Measurements from ENCODE around the gene FZD7.

Gene FZD7

GRCh38 chr2:202050652-202051051 is 17.0 kb downstream of the FZD7 start:
- no peaks in the 10 kb centered on the region for H3K36me3 ChIP-seq (ENCODE audit: control insufficient read depth in 2 of 2, insufficient read depth in 2 of 2, low read length in 2 of 2)
- no peak overlapping the region for H3K27ac ChIP-seq (ENCODE audit: low read length)
- no peak overlapping the region for H3K9ac ChIP-seq (ENCODE audit: low read length in 2 of 2)
- peaks cover 9% of the 10 kb centered on the region for H3K4me1 ChIP-seq (ENCODE audit: control insufficient read depth, insufficient read depth, low read length)
- no peaks in the 10 kb centered on the region for H3K27me3 ChIP-seq (ENCODE audit: control insufficient read depth in 1 of 2, insufficient read depth in 2 of 2, low read length in 2 of 2)
- H3K4me3 ChIP-seq (ENCODE audit: low read length in 2 of 2) = no peak overlapping the region
- no peaks in the 10 kb centered on the region for H3K9me3 ChIP-seq (ENCODE audit: control insufficient read depth in 2 of 2, low read length in 2 of 2)

DNA sequence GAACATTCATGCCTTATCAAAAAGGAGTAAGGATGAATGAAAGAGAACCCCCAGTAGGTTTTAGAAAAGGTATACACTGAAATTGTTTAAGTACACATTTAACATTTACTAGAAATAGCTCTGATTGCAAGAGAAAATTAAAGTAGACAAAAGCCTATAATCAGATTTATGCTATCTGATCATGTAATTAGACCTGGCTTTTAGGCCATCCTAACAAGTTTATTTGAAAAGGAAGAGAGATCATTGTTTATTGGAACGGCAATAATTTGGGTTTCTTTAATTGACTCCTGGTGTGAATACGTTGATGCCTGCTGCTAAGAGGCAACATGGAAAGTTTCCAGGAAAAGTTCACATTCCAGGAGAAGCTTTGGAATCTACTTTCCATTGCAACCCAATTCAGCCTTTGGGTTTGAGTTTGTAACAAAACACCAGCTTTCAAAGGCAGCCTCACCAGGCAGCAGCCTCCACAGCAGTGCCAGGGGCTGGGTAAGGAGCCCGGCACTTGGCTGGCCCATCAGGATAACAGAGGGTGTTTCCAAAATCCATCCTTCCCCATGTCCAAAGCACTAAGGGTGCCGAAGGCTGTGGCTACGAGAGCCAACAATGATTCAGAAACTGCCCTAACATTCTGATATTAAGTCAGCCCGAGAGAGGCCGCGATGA is 18.0 kb downstream of the FZD7 start:
- H3K4me3 ChIP-seq (ENCODE audit: low read length in 2 of 2) = no peak overlapping the region
- H3K27me3 ChIP-seq (ENCODE audit: control insufficient read depth in 1 of 2, insufficient read depth in 2 of 2, low read length in 2 of 2) = no peaks in the 10 kb centered on the region
- no peaks in the 10 kb centered on the region for H3K9me3 ChIP-seq (ENCODE audit: control insufficient read depth in 2 of 2, low read length in 2 of 2)
- peaks cover 9% of the 10 kb centered on the region for H3K4me1 ChIP-seq (ENCODE audit: control insufficient read depth, insufficient read depth, low read length)
- H3K27ac ChIP-seq (ENCODE audit: low read length) = peak overlapping the region; percentile 59
- H3K9ac ChIP-seq (ENCODE audit: low read length in 2 of 2) = no peak overlapping the region
- no peaks in the 10 kb centered on the region for H3K36me3 ChIP-seq (ENCODE audit: control insufficient read depth in 2 of 2, insufficient read depth in 2 of 2, low read length in 2 of 2)

GRCh38 chr2:202052235-202052634 is 18.6 kb downstream of the FZD7 start:
- Histone ChIP-seq H3K9ac (ENCODE audit: low read length in 2 of 2) (no peak overlapping the region), H3K4me1 (ENCODE audit: control insufficient read depth, insufficient read depth, low read length) (peaks cover 9% of the 10 kb centered on the region), H3K4me3 (ENCODE audit: low read length in 2 of 2) (no peak overlapping the region), H3K9me3 (ENCODE audit: control insufficient read depth in 2 of 2, low read length in 2 of 2) (no peaks in the 10 kb centered on the region), H3K27me3 (ENCODE audit: control insufficient read depth in 1 of 2, insufficient read depth in 2 of 2, low read length in 2 of 2) (no peaks in the 10 kb centered on the region), H3K36me3 (ENCODE audit: control insufficient read depth in 2 of 2, insufficient read depth in 2 of 2, low read length in 2 of 2) (no peaks in the 10 kb centered on the region), H3K27ac (ENCODE audit: low read length) (peak overlapping the region; percentile 59)

DNA sequence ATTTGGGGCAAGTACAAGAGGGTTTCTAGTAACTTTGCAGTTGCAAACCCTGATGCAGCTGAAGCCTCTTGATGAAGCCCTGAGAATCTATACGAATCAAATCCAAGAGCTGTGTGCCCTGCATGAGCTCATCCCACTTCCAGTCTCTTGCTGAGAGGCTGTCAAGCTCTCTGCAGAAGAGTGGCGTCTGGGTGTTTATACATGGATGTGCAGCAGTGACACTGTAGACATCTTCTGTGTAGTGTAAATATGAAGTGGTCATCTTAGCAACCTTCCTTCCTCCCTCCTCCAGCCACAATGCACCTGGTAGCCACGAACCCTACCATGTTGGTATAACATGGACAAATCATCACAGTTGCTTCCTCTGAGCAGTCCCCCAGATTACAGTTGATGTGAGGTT is 21.0 kb downstream of the FZD7 start:
- no peak overlapping the region for H3K4me3 ChIP-seq (ENCODE audit: low read length in 2 of 2)
- H3K36me3 ChIP-seq (ENCODE audit: control insufficient read depth in 2 of 2, insufficient read depth in 2 of 2, low read length in 2 of 2) = no peaks in the 10 kb centered on the region
- no peak overlapping the region for H3K9ac ChIP-seq (ENCODE audit: low read length in 2 of 2)
- no peak overlapping the region for H3K27ac ChIP-seq (ENCODE audit: low read length)
- H3K9me3 ChIP-seq (ENCODE audit: control insufficient read depth in 2 of 2, low read length in 2 of 2) = no peaks in the 10 kb centered on the region
- peaks cover 9% of the 10 kb centered on the region for H3K4me1 ChIP-seq (ENCODE audit: control insufficient read depth, insufficient read depth, low read length)
- H3K27me3 ChIP-seq (ENCODE audit: control insufficient read depth in 1 of 2, insufficient read depth in 2 of 2, low read length in 2 of 2) = no peaks in the 10 kb centered on the region

DNA sequence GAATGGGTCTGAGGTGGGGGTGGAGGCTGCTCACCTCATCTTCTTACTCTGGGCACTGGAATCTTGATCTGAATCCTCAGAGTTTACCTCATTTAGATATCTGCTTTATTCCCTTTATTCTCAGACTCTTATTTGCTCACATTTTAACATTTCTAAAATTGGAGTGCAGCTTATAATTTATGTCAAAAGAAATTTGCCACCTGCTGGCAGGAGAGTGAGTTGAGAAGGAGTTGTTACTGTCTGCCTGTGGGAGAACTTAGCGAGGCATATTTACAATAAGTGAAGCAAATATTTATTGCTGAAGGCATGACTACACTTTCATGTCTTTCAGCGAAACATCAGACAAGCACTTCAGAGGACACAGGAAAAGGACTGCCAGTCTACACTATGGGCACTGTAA is 23.0 kb downstream of the FZD7 start:
- Histone ChIP-seq H3K27me3 (ENCODE audit: control insufficient read depth in 1 of 2, insufficient read depth in 2 of 2, low read length in 2 of 2) (no peaks in the 10 kb centered on the region), H3K9me3 (ENCODE audit: control insufficient read depth in 2 of 2, low read length in 2 of 2) (no peaks in the 10 kb centered on the region), H3K9ac (ENCODE audit: low read length in 2 of 2) (no peak overlapping the region), H3K4me3 (ENCODE audit: low read length in 2 of 2) (no peak overlapping the region), H3K27ac (ENCODE audit: low read length) (no peak overlapping the region), H3K4me1 (ENCODE audit: control insufficient read depth, insufficient read depth, low read length) (peaks cover 8% of the 10 kb centered on the region), H3K36me3 (ENCODE audit: control insufficient read depth in 2 of 2, insufficient read depth in 2 of 2, low read length in 2 of 2) (no peaks in the 10 kb centered on the region)

DNA sequence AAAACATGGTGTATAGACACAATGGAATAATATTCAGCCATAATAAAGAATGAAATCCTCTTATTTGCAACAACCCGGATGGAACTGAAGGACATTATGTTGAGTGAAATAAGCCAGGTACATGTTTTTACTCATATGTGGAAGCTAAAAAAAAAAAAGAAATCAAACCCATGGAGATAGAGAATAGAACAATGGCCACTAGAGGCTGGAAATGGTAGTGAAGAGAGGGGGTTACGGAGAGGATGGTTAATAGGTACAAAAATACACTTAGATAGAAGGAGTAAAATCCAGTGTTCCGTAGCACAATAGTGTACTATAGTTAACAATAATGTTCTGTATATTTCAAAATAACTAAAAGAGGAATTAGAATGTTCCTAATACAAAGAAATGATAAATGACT is 26.6 kb downstream of the FZD7 start:
- Histone ChIP-seq H3K27me3 (ENCODE audit: control insufficient read depth in 1 of 2, insufficient read depth in 2 of 2, low read length in 2 of 2) (no peaks in the 10 kb centered on the region), H3K9ac (ENCODE audit: low read length in 2 of 2) (no peak overlapping the region), H3K36me3 (ENCODE audit: control insufficient read depth in 2 of 2, insufficient read depth in 2 of 2, low read length in 2 of 2) (no peaks in the 10 kb centered on the region), H3K4me3 (ENCODE audit: low read length in 2 of 2) (no peak overlapping the region), H3K27ac (ENCODE audit: low read length) (no peak overlapping the region), H3K9me3 (ENCODE audit: control insufficient read depth in 2 of 2, low read length in 2 of 2) (no peaks in the 10 kb centered on the region), H3K4me1 (ENCODE audit: control insufficient read depth, insufficient read depth, low read length) (peaks cover 13% of the 10 kb centered on the region)

- Histone ChIP-seq H3K27ac (ENCODE audit: low read length) (no peak overlapping the region), H3K4me3 (ENCODE audit: low read length in 2 of 2) (no peak overlapping the region), H3K9me3 (ENCODE audit: control insufficient read depth in 2 of 2, low read length in 2 of 2) (no peaks in the 10 kb centered on the region), H3K4me1 (ENCODE audit: control insufficient read depth, insufficient read depth, low read length) (peaks cover 13% of the 10 kb centered on the region), H3K27me3 (ENCODE audit: control insufficient read depth in 1 of 2, insufficient read depth in 2 of 2, low read length in 2 of 2) (no peaks in the 10 kb centered on the region), H3K36me3 (ENCODE audit: control insufficient read depth in 2 of 2, insufficient read depth in 2 of 2, low read length in 2 of 2) (no peaks in the 10 kb centered on the region), H3K9ac (ENCODE audit: low read length in 2 of 2) (no peak overlapping the region)
Observed at GRCh38 chr2:202061695-202062094, 28.0 kb downstream of the FZD7 start.

DNA sequence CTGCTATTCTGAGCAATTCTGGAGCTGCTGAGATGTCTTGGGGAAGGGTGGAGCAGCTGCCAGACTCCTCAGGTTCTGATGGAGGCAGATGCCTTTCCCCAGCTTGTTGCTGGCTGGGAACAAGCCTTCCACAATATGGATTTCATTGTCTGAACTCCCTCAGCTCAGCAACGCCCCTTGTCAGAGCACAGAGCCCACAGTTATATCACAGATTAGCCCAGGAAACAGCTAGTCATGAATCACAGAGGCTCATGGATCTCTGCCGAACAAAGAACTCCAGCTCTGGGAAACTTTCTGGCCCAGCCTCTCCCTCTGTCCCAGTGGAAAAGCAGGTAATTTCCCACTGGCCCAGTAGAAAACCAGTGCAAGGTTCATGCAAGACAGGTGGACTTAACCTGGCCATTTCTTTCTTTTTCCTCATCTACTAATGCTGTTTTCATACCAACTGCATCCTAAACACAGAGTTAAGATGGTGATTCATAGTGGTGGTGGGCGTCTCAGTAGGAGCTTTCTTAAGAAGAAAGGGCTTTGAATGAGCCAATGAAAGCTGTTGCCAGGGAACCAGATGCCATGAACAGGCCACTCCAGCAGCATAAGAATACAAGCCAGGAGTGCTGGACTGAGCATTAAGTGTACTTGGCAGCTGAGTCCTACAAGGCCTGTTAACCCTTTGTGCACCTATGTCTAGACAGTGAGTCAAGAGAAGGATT is 30.7 kb downstream of the FZD7 start:
- Histone ChIP-seq H3K27ac (ENCODE audit: low read length) (peak overlapping the region; percentile 37), H3K4me3 (ENCODE audit: low read length in 2 of 2) (peak overlapping the region in 1 of 2 donors; percentile 22), H3K9ac (ENCODE audit: low read length in 2 of 2) (peak overlapping the region; percentile 23 to 36), H3K27me3 (ENCODE audit: control insufficient read depth in 1 of 2, insufficient read depth in 2 of 2, low read length in 2 of 2) (no peaks in the 10 kb centered on the region), H3K36me3 (ENCODE audit: control insufficient read depth in 2 of 2, insufficient read depth in 2 of 2, low read length in 2 of 2) (no peaks in the 10 kb centered on the region), H3K9me3 (ENCODE audit: control insufficient read depth in 2 of 2, low read length in 2 of 2) (no peaks in the 10 kb centered on the region), H3K4me1 (ENCODE audit: control insufficient read depth, insufficient read depth, low read length) (peaks cover 13% of the 10 kb centered on the region)

DNA sequence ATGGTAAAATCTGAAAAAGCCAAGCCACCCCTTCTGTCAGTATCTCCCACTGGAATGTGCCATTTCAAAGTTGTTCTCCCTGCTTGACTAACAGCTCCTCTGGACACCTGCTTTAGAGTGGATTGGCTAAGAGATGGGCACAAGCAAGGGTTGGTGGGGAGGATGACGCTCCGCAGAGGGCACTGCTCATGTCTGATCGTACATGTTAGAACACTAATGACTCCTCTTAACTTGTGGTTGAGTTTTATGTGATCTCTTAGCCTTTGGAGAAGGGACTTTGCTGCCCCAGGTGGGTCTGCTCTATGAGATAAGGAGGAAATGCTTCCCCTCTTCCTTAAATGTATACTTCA is 31.2 kb downstream of the FZD7 start:
- Histone ChIP-seq H3K27ac (ENCODE audit: low read length) (no peak overlapping the region), H3K36me3 (ENCODE audit: control insufficient read depth in 2 of 2, insufficient read depth in 2 of 2, low read length in 2 of 2) (no peaks in the 10 kb centered on the region), H3K9ac (ENCODE audit: low read length in 2 of 2) (no peak overlapping the region), H3K4me3 (ENCODE audit: low read length in 2 of 2) (no peak overlapping the region), H3K4me1 (ENCODE audit: control insufficient read depth, insufficient read depth, low read length) (peaks cover 13% of the 10 kb centered on the region), H3K27me3 (ENCODE audit: control insufficient read depth in 1 of 2, insufficient read depth in 2 of 2, low read length in 2 of 2) (no peaks in the 10 kb centered on the region), H3K9me3 (ENCODE audit: control insufficient read depth in 2 of 2, low read length in 2 of 2) (no peaks in the 10 kb centered on the region)

DNA sequence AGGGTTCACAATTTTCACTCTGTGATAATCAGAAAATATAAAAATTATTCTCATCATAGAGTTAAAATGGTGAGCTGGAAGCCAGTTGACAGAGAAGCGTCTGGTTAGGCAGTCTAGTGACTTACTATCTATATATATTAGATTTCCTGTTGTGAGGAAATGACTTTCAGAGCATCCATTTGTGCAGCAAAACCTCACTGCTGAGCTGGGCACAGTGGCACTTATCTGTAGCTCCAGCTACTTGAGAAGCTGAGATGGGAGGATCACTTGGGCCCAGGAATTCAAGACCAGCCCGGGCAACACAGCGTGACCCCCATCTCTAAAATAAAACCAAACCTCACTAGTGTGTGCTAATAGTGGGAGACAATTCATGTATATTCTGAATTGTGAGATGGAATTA is 32.2 kb downstream of the FZD7 start:
- Histone ChIP-seq H3K4me3 (ENCODE audit: low read length in 2 of 2) (no peak overlapping the region), H3K36me3 (ENCODE audit: control insufficient read depth in 2 of 2, insufficient read depth in 2 of 2, low read length in 2 of 2) (no peaks in the 10 kb centered on the region), H3K27ac (ENCODE audit: low read length) (no peak overlapping the region), H3K4me1 (ENCODE audit: control insufficient read depth, insufficient read depth, low read length) (peaks cover 13% of the 10 kb centered on the region), H3K9me3 (ENCODE audit: control insufficient read depth in 2 of 2, low read length in 2 of 2) (no peaks in the 10 kb centered on the region), H3K27me3 (ENCODE audit: control insufficient read depth in 1 of 2, insufficient read depth in 2 of 2, low read length in 2 of 2) (no peaks in the 10 kb centered on the region), H3K9ac (ENCODE audit: low read length in 2 of 2) (no peak overlapping the region)

GRCh38 chr2:202066875-202067274 is 33.2 kb downstream of the FZD7 start:
- Histone ChIP-seq H3K4me3 (ENCODE audit: low read length in 2 of 2) (no peak overlapping the region), H3K9ac (ENCODE audit: low read length in 2 of 2) (no peak overlapping the region), H3K4me1 (ENCODE audit: control insufficient read depth, insufficient read depth, low read length) (peaks cover 13% of the 10 kb centered on the region), H3K36me3 (ENCODE audit: control insufficient read depth in 2 of 2, insufficient read depth in 2 of 2, low read length in 2 of 2) (no peaks in the 10 kb centered on the region), H3K27ac (ENCODE audit: low read length) (no peak overlapping the region), H3K27me3 (ENCODE audit: control insufficient read depth in 1 of 2, insufficient read depth in 2 of 2, low read length in 2 of 2) (no peaks in the 10 kb centered on the region), H3K9me3 (ENCODE audit: control insufficient read depth in 2 of 2, low read length in 2 of 2) (no peaks in the 10 kb centered on the region)

Data from stomach smooth muscle (tissue), 2 donors.